ENCODE data around the gene LCA5. TPM values are rescaled to one million over a fixed set of nuclear protein-coding genes. Genes with fewer than 3 reads are reported as not detected.
A peak's percentile ranks its signal among the peaks of the same experiment; 100 is the strongest.
"Not testable (repeated sequence)": the region's sequence is repeated elsewhere in the genome, so short reads cannot be mapped to it uniquely, and the experiment has no call there.

LCA5 gene
- 1 to 10 TPM in 2 of 4 donors, under 1 TPM in 1, not detected in 1; 0.37 to 2.2 (median 1.6) TPM for total RNA-seq

GRCh38 chr6:79536954-79537747 lies at the start of gene LCA5:
Gene LCA5, minus strand, starts transcription at chr6:79537430. Its CDS starts 18,536 bp downstream, at chr6:79518894.
- DNase-seq: peak; percentile 91
- 1 to 4% methylated on average over 26 to 56 of the region's 56 CpGs for WGBS, 2 donors (ENCODE audit: low coverage in 1 of 2)
- no peak for TF ChIP-seq EP300 (IDR thresholded peaks at IDR 0.05; ENCODE audit: low read depth)
- peak; percentile 11 to 49 (median 41) for TF ChIP-seq POLR2AphosphoS5 (IDR thresholded peaks at IDR 0.05)
- peak; percentile 47 for TF ChIP-seq POLR2A (IDR thresholded peaks at IDR 0.05)
- TF ChIP-seq, protein P1, sequence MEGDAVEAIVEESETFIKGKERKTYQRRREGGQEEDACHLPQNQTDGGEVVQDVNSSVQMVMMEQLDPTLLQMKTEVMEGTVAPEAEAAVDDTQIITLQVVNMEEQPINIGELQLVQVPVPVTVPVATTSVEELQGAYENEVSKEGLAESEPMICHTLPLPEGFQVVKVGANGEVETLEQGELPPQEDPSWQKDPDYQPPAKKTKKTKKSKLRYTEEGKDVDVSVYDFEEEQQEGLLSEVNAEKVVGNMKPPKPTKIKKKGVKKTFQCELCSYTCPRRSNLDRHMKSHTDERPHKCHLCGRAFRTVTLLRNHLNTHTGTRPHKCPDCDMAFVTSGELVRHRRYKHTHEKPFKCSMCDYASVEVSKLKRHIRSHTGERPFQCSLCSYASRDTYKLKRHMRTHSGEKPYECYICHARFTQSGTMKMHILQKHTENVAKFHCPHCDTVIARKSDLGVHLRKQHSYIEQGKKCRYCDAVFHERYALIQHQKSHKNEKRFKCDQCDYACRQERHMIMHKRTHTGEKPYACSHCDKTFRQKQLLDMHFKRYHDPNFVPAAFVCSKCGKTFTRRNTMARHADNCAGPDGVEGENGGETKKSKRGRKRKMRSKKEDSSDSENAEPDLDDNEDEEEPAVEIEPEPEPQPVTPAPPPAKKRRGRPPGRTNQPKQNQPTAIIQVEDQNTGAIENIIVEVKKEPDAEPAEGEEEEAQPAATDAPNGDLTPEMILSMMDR (IDR thresholded peaks at IDR 0.05): no peak
- Histone ChIP-seq H3K27me3 (no peaks in the 10 kb centered on the region), H3K4me1 (peaks cover 0 to 8% (median 5%) of the 10 kb centered on the region in 4 donors), H3K27ac (peak within 1 kb of the TSS; percentile 87 to 93 (median 90)), H3K9me3 (no peaks in the 10 kb centered on the region), H3K4me3 (peak within 1 kb of the TSS; percentile 69 to 84 (median 78)), H3K36me3 (no peaks in the 10 kb centered on the region)
- intact Hi-C loops (cut with DNase I; ENCODE audit: low total_unique reads) (no loop called here), in situ Hi-C loops (cut with MboI; ENCODE audit: low pct_ligation_motif_present in 1 of 4, low pct_unique_long_range_greater_than_20kb in 1 of 4, low sequenced_read_pairs in 3 of 4) (no loop called here)

- no peak for DNase-seq
- H3K27me3 ChIP-seq: no peaks in the 10 kb centered on the region
- intact Hi-C loops (cut with DNase I; ENCODE audit: low total_unique reads): no loop called here
Measured at GRCh38 chr6:79586548-79586947, 49.3 kb upstream of the LCA5 start.

GRCh38 chr6:79584332-79584731 lies 47.1 kb upstream of the LCA5 start:
- 76 to 79% methylated on average over 2 of the region's 2 CpGs for WGBS, 2 donors (ENCODE audit: low coverage in 1 of 2)
- intact Hi-C loops (cut with DNase I; ENCODE audit: low total_unique reads) (no loop called here), in situ Hi-C loops (cut with MboI; ENCODE audit: low pct_ligation_motif_present in 1 of 4, low pct_unique_long_range_greater_than_20kb in 1 of 4, low sequenced_read_pairs in 3 of 4) (no loop called here)
- Histone ChIP-seq H3K4me1 (no peaks in the 10 kb centered on the region), H3K4me3 (no peak overlapping the region), H3K27me3 (no peaks in the 10 kb centered on the region), H3K36me3 (no peaks in the 10 kb centered on the region), H3K27ac (no peak overlapping the region), H3K9me3 (peaks cover 0 to 4% of the 10 kb centered on the region in 2 donors)
- TF ChIP-seq POLR2AphosphoS5 (IDR thresholded peaks at IDR 0.05) (no peak), POLR2A (IDR thresholded peaks at IDR 0.05) (no peak), EP300 (IDR thresholded peaks at IDR 0.05; ENCODE audit: low read depth) (no peak)
- TF ChIP-seq, protein P1 (IDR thresholded peaks at IDR 0.05): no peak
- DNase-seq: no peak

More at GRCh38 chr6:79586548-79586947, 49.3 kb upstream of the LCA5 start:
- Histone ChIP-seq H3K4me1 (no peaks in the 10 kb centered on the region), H3K36me3 (no peaks in the 10 kb centered on the region), H3K4me3 (no peak overlapping the region), H3K9me3 (no peaks in the 10 kb centered on the region), H3K27ac (no peak overlapping the region)
- in situ Hi-C loops (cut with MboI; ENCODE audit: low pct_ligation_motif_present in 1 of 4, low pct_unique_long_range_greater_than_20kb in 1 of 4, low sequenced_read_pairs in 3 of 4): no loop called here
- TF ChIP-seq POLR2A (IDR thresholded peaks at IDR 0.05): no peak
- TF ChIP-seq, protein P1 (IDR thresholded peaks at IDR 0.05): peak; percentile 34 to 60 (median 51)

DNA sequence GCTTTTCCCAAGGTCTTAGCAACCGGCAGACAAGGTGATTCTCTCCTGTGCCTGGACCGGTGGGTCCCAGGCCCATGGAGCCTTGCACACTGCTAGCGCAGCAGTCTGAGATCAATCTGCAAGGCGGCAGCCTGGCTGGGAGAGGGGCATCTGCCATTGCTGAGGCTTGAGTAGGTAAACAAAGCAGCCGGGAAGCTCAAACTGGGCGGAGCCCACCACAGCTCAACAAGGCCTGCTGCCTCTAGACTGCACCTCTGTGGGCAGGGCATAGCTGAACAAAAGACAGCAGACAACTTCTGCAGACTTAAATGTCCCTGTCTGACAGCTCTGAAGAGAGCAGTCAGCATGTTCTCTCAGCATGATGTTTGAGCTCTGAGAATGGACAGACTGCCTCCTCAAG lies 40.7 kb upstream of the LCA5 start:
- H3K27me3 ChIP-seq, H3K9me3 ChIP-seq, H3K4me1 ChIP-seq, H3K36me3 ChIP-seq, H3K27ac ChIP-seq, H3K4me3 ChIP-seq, DNase-seq: not testable (repeated sequence)
- in situ Hi-C loops (cut with MboI; ENCODE audit: low pct_ligation_motif_present in 1 of 4, low pct_unique_long_range_greater_than_20kb in 1 of 4, low sequenced_read_pairs in 3 of 4) (loop anchor here in 1 of 4 donors (10.0 kb wide), 1 partner anchor 137 kb away; no protein-coding TSS in a partner anchor), intact Hi-C loops (cut with DNase I; ENCODE audit: low total_unique reads) (loop anchor here (10.0 kb wide), 1 partner anchor 137 kb away; no protein-coding TSS in a partner anchor)
- WGBS, 2 donors (ENCODE audit: low coverage in 1 of 2): 81 to 100% methylated on average over 1 to 6 of the region's 6 CpGs
